Activated T-cell treated with anti-CD3 and anti-CD28 coated beads, Interleukin-2, amount 50 U/mL, for 72 hours (primary cell): Measurements from ENCODE around the gene TEX13D. TPM values are rescaled to one million over a fixed set of nuclear protein-coding genes. Genes with fewer than 3 reads are reported as not detected.

Experiments used
- ATAC-seq, 2 donors: fragments of 150-1000 bp; cut with Tn5 transposase; replicated peaks in 1 of 2; 2 replicates each; pipeline ENCODE4 v1.10.0; 2021; ENCODE audit warnings: moderate library complexity in 2 of 2, mild to moderate bottlenecking in 1 of 2
- DNase-seq, 2 donors: peaks; one replicate each; pipeline ENCODE4 v3.0.0; 2021 to 2022; ENCODE audit warnings: mixed read lengths in 1 of 2
- H3K27ac Mint-ChIP-seq: one replicate; pipeline ENCODE4 v1.8.0; 2022; ENCODE audit warnings: mild to moderate bottlenecking, moderate library complexity, mixed read lengths
- H3K27me3 Mint-ChIP-seq: one replicate; pipeline ENCODE4 v1.8.0; 2022; ENCODE audit warnings: low read depth, mixed read lengths
- H3K36me3 Mint-ChIP-seq, 2 donors: one replicate each; pipeline ENCODE4 v1.8.0; 2022; ENCODE audit warnings: mixed read lengths in 2 of 2, mild to moderate bottlenecking in 1 of 2; ENCODE audit not compliant: insufficient read depth in 2 of 2
- H3K4me1 Mint-ChIP-seq: one replicate; pipeline ENCODE4 v1.8.0; 2022; ENCODE audit warnings: low read depth, mixed read lengths
- H3K4me3 Mint-ChIP-seq, 2 donors: one replicate each; pipeline ENCODE4 v1.8.0; 2022; ENCODE audit warnings: mild to moderate bottlenecking in 2 of 2, mixed read lengths in 2 of 2, moderate library complexity in 2 of 2
- H3K9me3 Mint-ChIP-seq, 2 donors: one replicate each; pipeline ENCODE4 v1.8.0; 2022; ENCODE audit warnings: mixed read lengths in 2 of 2
- total RNA-seq, 2 donors: library from RNA; stranded (reverse); gene quantifications; one replicate each; pipeline ENCODE4 v1.2.3, GENCODE V29; 2022

TEX13D gene
- total RNA-seq, 2 donors from 2014 or later: not detected

GRCh38 chrX:124362072-124362471 is 29.6 kb downstream of the TEX13D start:
- DNase-seq: peak in 1 of 2 donors; percentile 17
- H3K36me3 Mint-ChIP-seq: peaks cover 3 to 10% of the 10 kb centered on the region in 2 donors
- peaks cover 9% of the 10 kb centered on the region for H3K27me3 Mint-ChIP-seq
- peak overlapping the region; percentile 12 to 71 for H3K4me3 Mint-ChIP-seq
- peak; percentile 61 to 65 for ATAC-seq
- H3K4me1 Mint-ChIP-seq: peaks cover 43% of the 10 kb centered on the region
- H3K9me3 Mint-ChIP-seq: no peaks in the 10 kb centered on the region
- H3K27ac Mint-ChIP-seq: peak overlapping the region; percentile 95

GRCh38 chrX:124362761-124363160 is 30.3 kb downstream of the TEX13D start:
- ATAC-seq (no peak), DNase-seq (no peak)
- Mint-ChIP-seq H3K9me3 (no peaks in the 10 kb centered on the region), H3K27ac (peak overlapping the region; percentile 95), H3K27me3 (peaks cover 9% of the 10 kb centered on the region), H3K4me3 (peak overlapping the region; percentile 13 to 71), H3K36me3 (peaks cover 3 to 8% of the 10 kb centered on the region in 2 donors), H3K4me1 (peaks cover 36% of the 10 kb centered on the region)

- Mint-ChIP-seq H3K4me1 (no peaks in the 10 kb centered on the region), H3K36me3 (peaks cover 0 to 12% of the 10 kb centered on the region in 2 donors), H3K27ac (peak overlapping the region; percentile 87), H3K9me3 (no peaks in the 10 kb centered on the region), H3K4me3 (peak overlapping the region in 1 of 2 donors; percentile 9), H3K27me3 (peaks cover 6% of the 10 kb centered on the region)
- DNase-seq: no peak
- ATAC-seq: no peak
Measured at GRCh38 chrX:124369722-124370121, 37.3 kb downstream of the TEX13D start.

GRCh38 chrX:124373348-124373747 is 40.9 kb downstream of the TEX13D start:
- ATAC-seq (no peak), DNase-seq (no peak)
- no peak overlapping the region for H3K27ac Mint-ChIP-seq
- no peaks in the 10 kb centered on the region for H3K9me3 Mint-ChIP-seq
- no peaks in the 10 kb centered on the region for H3K4me1 Mint-ChIP-seq
- peaks cover 6% of the 10 kb centered on the region for H3K27me3 Mint-ChIP-seq
- H3K36me3 Mint-ChIP-seq: peaks cover 0 to 7% of the 10 kb centered on the region in 2 donors
- H3K4me3 Mint-ChIP-seq: no peak overlapping the region

- peaks cover 11% of the 10 kb centered on the region for H3K4me1 Mint-ChIP-seq
- no peak overlapping the region for H3K4me3 Mint-ChIP-seq
- peaks cover 15% of the 10 kb centered on the region for H3K27me3 Mint-ChIP-seq
- peaks cover 0 to 3% of the 10 kb centered on the region in 2 donors for H3K36me3 Mint-ChIP-seq
- DNase-seq: no peak
- H3K27ac Mint-ChIP-seq: no peak overlapping the region
- ATAC-seq: no peak
- H3K9me3 Mint-ChIP-seq: no peaks in the 10 kb centered on the region
Measured at GRCh38 chrX:124378643-124379042, 46.2 kb downstream of the TEX13D start.

GRCh38 chrX:124383354-124383753 is 50.9 kb downstream of the TEX13D start:
- Mint-ChIP-seq H3K4me1 (peaks cover 20% of the 10 kb centered on the region), H3K4me3 (no peak overlapping the region), H3K9me3 (no peaks in the 10 kb centered on the region), H3K36me3 (peaks cover 0 to 3% of the 10 kb centered on the region in 2 donors), H3K27ac (no peak overlapping the region), H3K27me3 (peaks cover 18% of the 10 kb centered on the region)
- no peak for ATAC-seq
- DNase-seq: no peak

- Mint-ChIP-seq H3K27ac (no peak overlapping the region), H3K4me3 (no peak overlapping the region), H3K4me1 (peaks cover 11% of the 10 kb centered on the region), H3K27me3 (peaks cover 9% of the 10 kb centered on the region), H3K9me3 (no peaks in the 10 kb centered on the region), H3K36me3 (no peaks in the 10 kb centered on the region)
- DNase-seq: no peak
- no peak for ATAC-seq
Measured at GRCh38 chrX:124386401-124386800, 53.9 kb downstream of the TEX13D start.

Other genes starting within 250 kb of the TEX13D start
- gene SH2D1A, start 13.9 kb downstream of the TEX13D start, total RNA-seq: 10 to 100 TPM; 40.7 to 47.1 TPM